BLaER1 (cell line): ENCODE data around the gene MYO1E.
"Not testable (repeated sequence)": the region's sequence is repeated elsewhere in the genome, so short reads cannot be mapped to it uniquely, and the experiment has no call there.

Source experiments
- H3K27ac ChIP-seq: shearing (Covaris generic); formaldehyde crosslinking; 2 replicates; pipeline ENCODE4 v1.8.1; 2022
- H3K27me3 ChIP-seq: shearing (Covaris generic); formaldehyde crosslinking; 2 replicates; pipeline ENCODE4 v1.8.1; 2022
- H3K36me3 ChIP-seq: shearing (Covaris generic); formaldehyde crosslinking; 2 replicates; pipeline ENCODE4 v1.8.1; 2022
- H3K4me1 ChIP-seq: shearing (Covaris generic); formaldehyde crosslinking; 2 replicates; pipeline ENCODE4 v1.8.1; 2022
- H3K4me2 ChIP-seq: shearing (Covaris generic); formaldehyde crosslinking; 2 replicates; pipeline ENCODE4 v1.8.1; 2022
- H3K4me3 ChIP-seq: shearing (Covaris generic); formaldehyde crosslinking; 2 replicates; pipeline ENCODE4 v1.8.1; 2022
- H3K9ac ChIP-seq: shearing (Covaris generic); formaldehyde crosslinking; 2 replicates; pipeline ENCODE4 v1.8.1; 2022
- H3K9me3 ChIP-seq: shearing (Covaris generic); formaldehyde crosslinking; 2 replicates; pipeline ENCODE4 v1.8.1; 2022
- H4K20me1 ChIP-seq: shearing (Covaris generic); formaldehyde crosslinking; 2 replicates; pipeline ENCODE4 v1.8.1; 2022
- Cebpa-rat ChIP-seq: shearing (Covaris generic); IDR thresholded peaks from 2 replicates; pipeline ENCODE4 v1.8.1; 2022

The MYO1E gene

GRCh38 chr15:59388670-59389069 lies 16.0 kb upstream of the MYO1E start:
- Histone ChIP-seq H3K27me3 (no peaks in the 10 kb centered on the region), H3K4me1 (no peaks in the 10 kb centered on the region)

GRCh38 chr15:59387196-59387878 lies 14.7 kb upstream of the MYO1E start:
- not testable (repeated sequence) for H3K4me3 ChIP-seq, H4K20me1 ChIP-seq, H3K27ac ChIP-seq, H3K4me1 ChIP-seq, H3K4me2 ChIP-seq, H3K9me3 ChIP-seq, H3K36me3 ChIP-seq, H3K27me3 ChIP-seq, H3K9ac ChIP-seq

More at GRCh38 chr15:59388670-59389069, 16.0 kb upstream of the MYO1E start:
- Histone ChIP-seq H3K36me3 (no peaks in the 10 kb centered on the region), H3K4me2 (no peak overlapping the region), H3K27ac (no peak overlapping the region), H3K9me3 (no peaks in the 10 kb centered on the region), H4K20me1 (no peaks in the 10 kb centered on the region), H3K4me3 (no peak overlapping the region), H3K9ac (no peak overlapping the region)
- TF ChIP-seq Cebpa-rat = no peak

GRCh38 chr15:59385171-59385570 lies 12.5 kb upstream of the MYO1E start:
- no peak overlapping the region for H3K9ac ChIP-seq
- H3K9me3 ChIP-seq = no peaks in the 10 kb centered on the region
- H3K36me3 ChIP-seq = no peaks in the 10 kb centered on the region
- no peak overlapping the region for H3K27ac ChIP-seq
- no peaks in the 10 kb centered on the region for H4K20me1 ChIP-seq
- H3K4me1 ChIP-seq = no peaks in the 10 kb centered on the region
- no peak overlapping the region for H3K4me2 ChIP-seq
- no peak overlapping the region for H3K4me3 ChIP-seq
- no peak for TF ChIP-seq Cebpa-rat
- no peaks in the 10 kb centered on the region for H3K27me3 ChIP-seq

GRCh38 chr15:59384507-59384906 lies 11.8 kb upstream of the MYO1E start:
- no peaks in the 10 kb centered on the region for H3K9me3 ChIP-seq
- H3K27me3 ChIP-seq = no peaks in the 10 kb centered on the region
- H3K4me2 ChIP-seq = no peak overlapping the region
- H3K27ac ChIP-seq = no peak overlapping the region
- H3K4me3 ChIP-seq = no peak overlapping the region
- H3K36me3 ChIP-seq = no peaks in the 10 kb centered on the region
- no peaks in the 10 kb centered on the region for H4K20me1 ChIP-seq
- no peak overlapping the region for H3K9ac ChIP-seq
- no peaks in the 10 kb centered on the region for H3K4me1 ChIP-seq
- no peak for TF ChIP-seq Cebpa-rat

GRCh38 chr15:59380902-59381610 lies 8.4 kb upstream of the MYO1E start:
- no peaks in the 10 kb centered on the region for H3K4me1 ChIP-seq
- no peak overlapping the region for H3K4me2 ChIP-seq
- H3K9ac ChIP-seq = no peak overlapping the region
- TF ChIP-seq Cebpa-rat = no peak
- H3K4me3 ChIP-seq = no peak overlapping the region
- no peaks in the 10 kb centered on the region for H3K36me3 ChIP-seq
- H3K27me3 ChIP-seq = no peaks in the 10 kb centered on the region
- no peaks in the 10 kb centered on the region for H4K20me1 ChIP-seq
- H3K9me3 ChIP-seq = no peaks in the 10 kb centered on the region
- no peak overlapping the region for H3K27ac ChIP-seq

- H3K36me3 ChIP-seq = no peaks in the 10 kb centered on the region
- peaks cover 7% of the 10 kb centered on the region; the same call in 1 of the 2 replicates for H3K27me3 ChIP-seq
- H3K9me3 ChIP-seq = no peaks in the 10 kb centered on the region
- TF ChIP-seq Cebpa-rat = no peak
- H3K9ac ChIP-seq = no peak overlapping the region
- H3K27ac ChIP-seq = no peak overlapping the region
- no peak overlapping the region for H3K4me2 ChIP-seq
- H3K4me1 ChIP-seq = no peaks in the 10 kb centered on the region
- H3K4me3 ChIP-seq = no peak overlapping the region
- H4K20me1 ChIP-seq = no peaks in the 10 kb centered on the region
These were observed 6.9 kb upstream of the MYO1E start for GRCh38 chr15:59379531-59379930.

- no peak for TF ChIP-seq Cebpa-rat
- peaks cover 14% of the 10 kb centered on the region for H3K27me3 ChIP-seq
- no peak overlapping the region for H3K27ac ChIP-seq
- H3K4me1 ChIP-seq = no peaks in the 10 kb centered on the region
- H3K9me3 ChIP-seq = no peaks in the 10 kb centered on the region
- no peaks in the 10 kb centered on the region for H3K36me3 ChIP-seq
- no peak overlapping the region for H3K9ac ChIP-seq
- H3K4me3 ChIP-seq = no peak overlapping the region
- no peak overlapping the region for H3K4me2 ChIP-seq
- no peaks in the 10 kb centered on the region for H4K20me1 ChIP-seq
These were observed 6.2 kb upstream of the MYO1E start for GRCh38 chr15:59378855-59379254.

GRCh38 chr15:59377924-59378323 lies 5.3 kb upstream of the MYO1E start:
- H3K36me3 ChIP-seq = no peaks in the 10 kb centered on the region
- no peak overlapping the region for H3K4me2 ChIP-seq
- H3K9ac ChIP-seq = no peak overlapping the region

GRCh38 chr15:59376733-59377132 lies 4.1 kb upstream of the MYO1E start:
- TF ChIP-seq Cebpa-rat = no peak
- H3K36me3 ChIP-seq = no peaks in the 10 kb centered on the region
- H3K4me2 ChIP-seq = no peak overlapping the region
- no peaks in the 10 kb centered on the region for H3K9me3 ChIP-seq
- H3K4me1 ChIP-seq = peaks cover 8% of the 10 kb centered on the region
- no peak overlapping the region for H3K9ac ChIP-seq
- no peak overlapping the region for H3K4me3 ChIP-seq
- H4K20me1 ChIP-seq = peaks cover 12% of the 10 kb centered on the region; the same call in 1 of the 2 replicates
- peaks cover 35% of the 10 kb centered on the region for H3K27me3 ChIP-seq
- no peak overlapping the region for H3K27ac ChIP-seq

More at GRCh38 chr15:59377924-59378323, 5.3 kb upstream of the MYO1E start:
- TF ChIP-seq Cebpa-rat = peak; percentile 85; the same call in 1 of the 2 replicates
- Histone ChIP-seq H3K4me1 (no peaks in the 10 kb centered on the region), H3K27ac (no peak overlapping the region), H3K27me3 (peaks cover 23% of the 10 kb centered on the region), H4K20me1 (peaks cover 3% of the 10 kb centered on the region; the same call in 1 of the 2 replicates), H3K9me3 (no peaks in the 10 kb centered on the region), H3K4me3 (no peak overlapping the region)

GRCh38 chr15:59373215-59373614 lies 544 bp upstream of the MYO1E start:
- Histone ChIP-seq H3K27ac (no peak overlapping the region), H3K9me3 (no peaks in the 10 kb centered on the region), H3K9ac (no peak overlapping the region), H3K27me3 (peaks cover 58% of the 10 kb centered on the region), H3K4me3 (no peak overlapping the region; the same call in 1 of the 2 replicates), H3K36me3 (no peaks in the 10 kb centered on the region), H4K20me1 (peaks cover 16% of the 10 kb centered on the region; the same call in 1 of the 2 replicates), H3K4me1 (peaks cover 12% of the 10 kb centered on the region), H3K4me2 (no peak overlapping the region)
- TF ChIP-seq Cebpa-rat = no peak
